Panc1 (cell line): ENCODE data around the gene DDX4.

Source experiments
- CTCF ChIP-seq: fragments of 450-650 bp; IDR thresholded peaks from 2 replicates; pipeline ENCODE4 v1.5.1; 2017; ENCODE audit warnings: mild to moderate bottlenecking
- POLR2AphosphoS5 ChIP-seq: IDR thresholded peaks from 2 replicates; pipeline ENCODE4 v1.6.1; 2012; ENCODE audit warnings: mild to moderate bottlenecking, low read depth, low read length, moderate library complexity
- REST ChIP-seq, 2 experiments: IDR thresholded peaks; 2 replicates each; pipeline ENCODE4 v1.6.1; 2011 to 2012; ENCODE audit warnings: low read depth in 2 of 2, control low read depth in 1 of 2, low read length in 1 of 2, mild to moderate bottlenecking in 1 of 2, moderate library complexity in 1 of 2; ENCODE audit not compliant: insufficient read depth in 1 of 2

DNA sequence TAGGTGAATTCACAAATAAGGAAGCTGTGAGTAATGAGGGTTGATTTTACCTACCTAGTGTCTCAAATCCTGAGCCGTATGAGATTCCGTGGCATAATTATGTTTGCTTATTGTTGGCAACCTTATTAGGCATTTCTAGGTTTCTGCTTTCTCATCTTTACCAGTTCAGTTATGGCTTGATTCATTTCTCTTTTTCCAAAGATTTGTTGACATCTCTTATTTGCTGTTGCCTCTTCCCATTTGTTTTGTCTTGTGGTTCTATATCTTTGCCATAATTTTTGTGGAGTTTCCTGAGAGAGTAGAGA, 113.8 kb downstream of the DDX4 start:
- TF ChIP-seq CTCF (no peak), POLR2AphosphoS5 (no peak), REST (IDR thresholded peaks at IDR 0.05; ENCODE audit: insufficient read depth in 1 of 2, low read depth in 2 of 2, low read length in 1 of 2) (no peak)
